Colonic mucosa (tissue), 4 donors: ENCODE data around the gene RBM45. TPM values are rescaled to one million over a fixed set of nuclear protein-coding genes. Genes with fewer than 3 reads are reported as not detected.

Experiments
- DNase-seq: peaks from one replicate; pipeline ENCODE4 v3.0.0-alpha.2; 2020
- H3K27ac ChIP-seq: fragments of 200-600 bp; one replicate; pipeline ENCODE4 v1.8.0; 2021
- H3K27me3 ChIP-seq: fragments of 200-600 bp; one replicate; pipeline ENCODE4 v1.8.0; 2021
- H3K36me3 ChIP-seq: fragments of 200-600 bp; one replicate; pipeline ENCODE4 v1.8.0; 2021
- H3K4me1 ChIP-seq: fragments of 200-600 bp; one replicate; pipeline ENCODE4 v1.8.0; 2021; ENCODE audit warnings: mild to moderate bottlenecking
- H3K4me3 ChIP-seq: fragments of 200-600 bp; one replicate; pipeline ENCODE4 v1.8.0; 2021
- H3K9ac ChIP-seq, 2 donors: one replicate each; pipeline ENCODE4 v1.7.0; 2013; ENCODE audit warnings: control low read depth in 2 of 2, low read depth in 2 of 2, low read length in 2 of 2
- H3K9me3 ChIP-seq: fragments of 200-600 bp; one replicate; pipeline ENCODE4 v1.8.0; 2021
- intact Hi-C: fragments of 100-400 bp; cut with DNase I; formaldehyde crosslinking; loops from one replicate; pipeline ENCODE4 v1.14.1; 2022
- total RNA-seq, 2 donors: library from RNA; stranded (reverse); fragmentation: NEBNext Ultra II Directional in 1 of 2; extraction: Animal tissue kit (Norgen Biotek cat#: 25700) in 1 of 2; gene quantifications; one replicate each; pipeline ENCODE4 v1.2.1, GENCODE V29; 2021
- TF ChIP-seq, protein P1 (sequence below): fragments of 200-600 bp; IDR thresholded peaks from one replicate; pipeline ENCODE4 v1.8.0; 2022; ENCODE audit warnings: antibody characterized with exemption, mild to moderate bottlenecking
- donor health status: healthy.
- donor health status: DM: no; HTN: no; CAD: no.
- donor health status: DM: no; HTN: no; CAD: no.

The RBM45 gene
- total RNA-seq, 2 donors from 2014 or later = 12.1 to 12.7 TPM

DNA sequence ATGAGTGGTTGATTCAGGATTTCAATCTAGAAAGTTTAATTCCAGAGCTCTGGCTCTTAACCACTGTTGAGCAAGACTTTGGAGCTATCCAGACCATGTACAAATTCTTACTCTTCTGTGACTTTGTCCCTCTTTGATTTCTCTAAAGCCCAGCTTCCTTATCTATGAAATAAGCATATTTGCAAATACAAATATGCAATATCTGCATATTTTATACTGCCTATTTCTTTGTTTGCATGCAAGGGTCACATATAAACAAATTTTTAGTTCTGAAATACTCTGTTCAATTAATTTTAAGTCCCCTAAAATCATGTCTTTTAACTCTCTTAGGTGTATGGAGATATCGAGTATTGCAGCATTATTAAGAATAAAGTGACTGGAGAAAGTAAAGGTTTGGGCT is 5.5 kb downstream of the RBM45 start:
- H3K27ac ChIP-seq = no peak overlapping the region
- no peak overlapping the region for H3K4me3 ChIP-seq
- intact Hi-C loops = no loop called here

DNA sequence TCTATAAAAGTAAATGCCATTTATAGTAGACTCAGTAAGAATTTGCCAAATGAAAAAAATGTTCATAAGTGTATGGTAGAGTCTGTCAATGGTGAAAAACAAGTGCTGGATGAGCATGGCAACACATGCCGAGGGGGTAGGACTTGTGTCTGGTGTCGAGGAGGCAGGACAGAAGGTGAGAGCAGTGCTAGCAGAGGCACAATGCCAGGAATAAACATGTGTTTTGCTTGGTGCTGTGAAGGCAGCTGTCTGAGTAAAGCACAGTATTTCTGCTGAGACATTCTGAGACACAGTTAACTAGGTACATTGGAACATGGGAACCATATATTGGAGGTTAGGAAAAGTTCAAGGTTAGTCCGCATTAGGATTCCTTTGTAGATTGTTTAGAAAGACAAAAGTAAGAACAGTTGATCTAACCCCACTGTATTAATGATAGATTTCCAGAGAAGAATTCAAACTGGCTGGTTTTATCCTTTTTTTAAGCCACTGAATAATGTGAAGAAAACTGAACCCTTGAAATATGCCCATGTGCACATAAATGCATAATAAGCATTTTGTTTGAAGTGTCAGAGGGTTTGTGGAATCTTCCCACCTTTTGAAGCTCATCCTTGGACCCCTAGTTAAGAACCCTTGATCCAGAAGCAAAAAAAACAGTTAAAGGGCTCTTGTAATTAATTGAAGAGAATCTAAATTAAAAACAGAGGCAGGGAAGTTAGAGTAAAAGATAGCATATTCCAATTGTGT is 7.1 kb downstream of the RBM45 start:
- TF ChIP-seq, protein P1, sequence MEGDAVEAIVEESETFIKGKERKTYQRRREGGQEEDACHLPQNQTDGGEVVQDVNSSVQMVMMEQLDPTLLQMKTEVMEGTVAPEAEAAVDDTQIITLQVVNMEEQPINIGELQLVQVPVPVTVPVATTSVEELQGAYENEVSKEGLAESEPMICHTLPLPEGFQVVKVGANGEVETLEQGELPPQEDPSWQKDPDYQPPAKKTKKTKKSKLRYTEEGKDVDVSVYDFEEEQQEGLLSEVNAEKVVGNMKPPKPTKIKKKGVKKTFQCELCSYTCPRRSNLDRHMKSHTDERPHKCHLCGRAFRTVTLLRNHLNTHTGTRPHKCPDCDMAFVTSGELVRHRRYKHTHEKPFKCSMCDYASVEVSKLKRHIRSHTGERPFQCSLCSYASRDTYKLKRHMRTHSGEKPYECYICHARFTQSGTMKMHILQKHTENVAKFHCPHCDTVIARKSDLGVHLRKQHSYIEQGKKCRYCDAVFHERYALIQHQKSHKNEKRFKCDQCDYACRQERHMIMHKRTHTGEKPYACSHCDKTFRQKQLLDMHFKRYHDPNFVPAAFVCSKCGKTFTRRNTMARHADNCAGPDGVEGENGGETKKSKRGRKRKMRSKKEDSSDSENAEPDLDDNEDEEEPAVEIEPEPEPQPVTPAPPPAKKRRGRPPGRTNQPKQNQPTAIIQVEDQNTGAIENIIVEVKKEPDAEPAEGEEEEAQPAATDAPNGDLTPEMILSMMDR = no peak
- H3K27ac ChIP-seq = no peak overlapping the region
- no peaks in the 10 kb centered on the region for H3K4me1 ChIP-seq
- no peaks in the 10 kb centered on the region for H3K9me3 ChIP-seq
- no peak overlapping the region for H3K4me3 ChIP-seq
- intact Hi-C loops = no loop called here
- DNase-seq = no peak
- H3K36me3 ChIP-seq = no peaks in the 10 kb centered on the region
- H3K27me3 ChIP-seq = no peaks in the 10 kb centered on the region
- no peak overlapping the region for H3K9ac ChIP-seq

More for the DNA sequence above, 5.5 kb downstream of the RBM45 start:
- Histone ChIP-seq H3K9ac (no peak overlapping the region), H3K9me3 (no peaks in the 10 kb centered on the region), H3K27me3 (no peaks in the 10 kb centered on the region), H3K4me1 (peaks cover 4% of the 10 kb centered on the region), H3K36me3 (no peaks in the 10 kb centered on the region)
- no peak for DNase-seq
- TF ChIP-seq, protein P1 = no peak

- Histone ChIP-seq H3K4me1 (no peaks in the 10 kb centered on the region), H3K9me3 (no peaks in the 10 kb centered on the region), H3K36me3 (no peaks in the 10 kb centered on the region), H3K4me3 (no peak overlapping the region), H3K9ac (no peak overlapping the region), H3K27me3 (no peaks in the 10 kb centered on the region), H3K27ac (no peak overlapping the region)
- no peak for DNase-seq
- intact Hi-C loops = no loop called here
- TF ChIP-seq, protein P1 = no peak
Observed at GRCh38 chr2:178123163-178123562, 10.9 kb downstream of the RBM45 start.

GRCh38 chr2:178125125-178125524 is 12.9 kb downstream of the RBM45 start:
- Histone ChIP-seq H3K4me3 (no peak overlapping the region), H3K4me1 (no peaks in the 10 kb centered on the region), H3K27me3 (no peaks in the 10 kb centered on the region), H3K36me3 (no peaks in the 10 kb centered on the region), H3K9ac (no peak overlapping the region), H3K9me3 (no peaks in the 10 kb centered on the region), H3K27ac (no peak overlapping the region)
- DNase-seq = no peak
- intact Hi-C loops = no loop called here
- TF ChIP-seq, protein P1 = no peak

- H3K4me1 ChIP-seq = no peaks in the 10 kb centered on the region
- H3K9me3 ChIP-seq = no peaks in the 10 kb centered on the region
- H3K4me3 ChIP-seq = no peak overlapping the region
- no peaks in the 10 kb centered on the region for H3K27me3 ChIP-seq
- TF ChIP-seq, protein P1 = no peak
- intact Hi-C loops = no loop called here
- H3K9ac ChIP-seq = no peak overlapping the region
- H3K36me3 ChIP-seq = no peaks in the 10 kb centered on the region
- H3K27ac ChIP-seq = no peak overlapping the region
- no peak for DNase-seq
Observed at GRCh38 chr2:178125862-178126261, 13.6 kb downstream of the RBM45 start.
